G401 (cell line): Measurements from ENCODE around the gene ZNF860. TPM values are rescaled to one million over a fixed set of nuclear protein-coding genes. Genes with fewer than 3 reads are reported as not detected.
A peak's percentile ranks its signal among the peaks of the same experiment; 100 is the strongest.
"Not testable (repeated sequence)": the region's sequence is repeated elsewhere in the genome, so short reads cannot be mapped to it uniquely, and the experiment has no call there.

ENCODE experiments used
- DNase-seq: peaks from one replicate; pipeline ENCODE4 v3.0.0-alpha.2; 2015; ENCODE audit warnings: low spot score
- in situ Hi-C: cut with HindIII; loops from 2 replicates; pipeline ENCODE4 v1.10.0; 2016; ENCODE audit warnings: low sequenced_read_pairs, mixed read lengths
- total RNA-seq: library from RNA; depleted of rRNA; stranded (reverse); fragments of >200 nt; shearing (Covaris generic); gene quantifications from 2 replicates; pipeline ENCODE4 v1.2.3, GENCODE V29; 2014

ZNF860 gene
- total RNA-seq, 1 experiment from 2014 or later = 8.1 TPM

DNA sequence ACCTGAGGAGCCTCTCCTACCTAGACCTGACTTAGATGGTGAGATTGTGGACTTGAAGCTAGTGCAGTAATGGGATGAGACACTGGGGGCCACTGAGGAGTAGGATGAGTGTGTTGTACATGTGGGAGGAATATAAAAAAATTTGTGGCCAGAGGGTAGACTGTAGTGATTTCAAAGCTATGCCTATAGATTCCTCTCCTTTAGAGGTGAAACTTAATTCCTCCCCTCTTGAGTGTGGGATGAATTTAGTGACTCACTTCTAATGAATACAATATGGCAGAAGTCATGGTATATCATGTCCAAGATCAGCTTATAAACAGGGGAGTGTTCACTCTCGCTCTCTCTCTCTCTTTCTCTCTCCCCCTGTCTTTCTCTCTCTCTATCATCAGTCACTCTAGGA is 6.7 kb downstream of the ZNF860 start:
- no peak for DNase-seq
- in situ Hi-C loops = no loop called here

DNA sequence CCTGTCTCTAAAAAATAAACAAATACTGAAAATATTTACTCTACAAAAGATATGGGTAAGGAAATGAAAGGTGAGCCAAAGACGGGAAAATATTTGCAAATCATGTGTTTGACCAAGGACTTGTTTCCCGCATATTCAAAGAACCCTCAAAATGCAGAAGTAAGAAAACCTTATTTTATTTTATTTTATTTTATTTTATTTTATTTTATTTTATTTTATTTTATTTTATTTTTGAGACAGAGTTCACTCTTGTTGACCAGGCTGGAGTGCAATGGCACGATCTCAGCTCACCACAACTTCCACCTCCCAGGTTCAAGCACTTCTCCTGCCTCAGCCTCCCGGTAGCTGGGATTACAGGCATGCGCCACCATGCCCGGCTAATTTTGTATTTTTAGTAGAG is 11.4 kb downstream of the ZNF860 start:
- DNase-seq, in situ Hi-C loops: not testable (repeated sequence)

DNA sequence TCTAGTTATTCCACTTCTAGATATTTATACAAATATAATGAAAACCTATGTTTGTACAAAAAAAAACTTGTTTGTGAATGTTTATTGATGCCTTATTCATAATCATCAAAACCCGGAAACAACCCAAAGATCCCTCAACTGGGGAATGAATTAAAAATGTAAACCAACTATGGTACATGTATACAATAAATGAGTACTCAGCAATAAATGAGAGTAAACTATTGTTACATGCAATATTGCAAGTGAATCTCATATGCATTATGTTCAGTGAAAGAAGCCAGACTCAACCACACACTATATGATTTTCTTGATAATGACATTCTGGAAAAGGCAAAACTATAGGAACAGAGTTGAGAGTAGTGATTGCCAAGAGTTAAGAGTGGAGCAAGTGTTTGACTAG is 12.3 kb downstream of the ZNF860 start:
- no peak for DNase-seq
- in situ Hi-C loops = no loop called here

DNA sequence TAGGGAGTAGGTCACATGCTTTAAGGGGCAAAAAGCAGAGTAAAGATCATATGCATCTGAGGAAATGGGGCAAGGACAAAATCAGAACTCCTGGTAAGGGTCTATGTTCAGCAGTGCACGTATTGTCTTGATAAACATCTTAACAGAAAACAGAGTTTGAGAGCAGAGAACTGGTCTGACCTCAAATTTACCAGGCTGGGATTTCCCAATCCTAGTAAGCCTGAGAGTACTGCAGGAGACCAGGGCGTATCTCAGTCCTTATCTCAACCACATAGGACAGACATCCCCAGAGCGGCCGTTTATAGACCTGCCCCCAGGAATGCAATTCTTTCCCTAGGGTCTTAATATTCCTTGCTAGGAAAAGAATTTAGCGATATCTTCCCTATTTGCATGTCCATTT is 13.5 kb downstream of the ZNF860 start:
- in situ Hi-C loops, DNase-seq: not testable (repeated sequence)

DNA sequence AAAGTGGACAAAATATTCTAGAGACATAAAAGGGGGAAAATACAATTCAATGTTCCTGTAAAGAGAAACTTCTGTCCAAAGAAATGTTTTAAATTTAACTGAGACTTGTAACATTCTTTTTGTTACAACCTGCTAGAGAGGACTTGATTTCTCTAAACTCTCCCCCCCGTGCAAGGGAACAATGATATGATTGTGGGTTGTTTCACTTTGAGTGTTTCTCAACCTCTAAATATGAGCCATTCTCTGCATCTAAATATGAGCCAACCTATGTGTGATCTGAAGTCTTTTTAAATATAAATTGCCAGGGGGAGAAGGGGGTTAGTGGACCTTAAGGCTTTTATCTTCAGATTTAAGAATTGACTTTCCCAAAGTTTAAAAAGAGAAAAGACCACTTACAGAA is 14.6 kb downstream of the ZNF860 start:
- no peak for DNase-seq
- in situ Hi-C loops = no loop called here

DNA sequence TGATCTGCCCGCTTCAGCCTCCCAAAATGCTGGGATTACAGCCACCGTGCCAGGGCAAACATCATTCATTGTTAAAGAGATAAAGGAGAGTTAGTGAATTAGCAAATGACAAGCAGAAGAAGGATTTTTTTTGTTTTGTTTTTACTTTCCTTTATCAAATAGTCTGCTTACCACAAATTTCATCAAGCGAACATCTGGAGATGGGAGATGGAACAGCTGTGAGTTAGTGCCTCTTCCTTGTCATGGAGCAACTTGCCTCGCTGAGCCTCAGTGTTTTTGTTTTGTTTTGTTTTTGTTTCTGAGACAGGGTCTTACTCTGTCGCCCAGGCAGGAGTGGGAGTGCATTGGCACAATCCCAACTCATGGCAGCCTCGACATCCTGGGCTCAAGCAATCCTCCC is 15.9 kb downstream of the ZNF860 start:
- in situ Hi-C loops = no loop called here
- DNase-seq = no peak

DNA sequence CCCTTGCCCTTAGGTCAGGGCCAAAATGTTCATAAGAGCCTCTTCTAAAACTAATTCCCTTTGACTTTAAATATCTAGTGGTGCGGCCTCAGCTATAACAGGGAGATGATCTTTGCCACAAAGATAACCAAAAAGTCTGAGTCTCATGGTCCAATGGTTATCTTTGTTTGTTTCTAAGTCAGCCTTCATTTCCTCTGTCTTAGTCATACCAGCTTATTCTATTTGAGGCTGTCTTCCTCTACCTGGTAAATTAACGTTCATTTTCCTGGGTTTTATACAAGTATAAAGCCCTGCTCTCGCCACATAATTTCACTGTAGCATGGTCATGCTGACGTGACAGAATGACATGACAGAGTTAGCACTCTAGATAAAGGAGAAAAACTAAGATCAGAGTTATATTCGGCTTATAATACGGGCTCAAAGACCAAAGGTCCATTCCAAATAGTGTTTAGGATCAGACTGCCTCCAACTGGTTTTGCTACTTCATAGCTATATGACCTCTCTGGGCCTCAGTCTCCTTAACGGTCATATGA is 18.4 kb downstream of the ZNF860 start:
- in situ Hi-C loops = no loop called here
- DNase-seq = no peak

DNA sequence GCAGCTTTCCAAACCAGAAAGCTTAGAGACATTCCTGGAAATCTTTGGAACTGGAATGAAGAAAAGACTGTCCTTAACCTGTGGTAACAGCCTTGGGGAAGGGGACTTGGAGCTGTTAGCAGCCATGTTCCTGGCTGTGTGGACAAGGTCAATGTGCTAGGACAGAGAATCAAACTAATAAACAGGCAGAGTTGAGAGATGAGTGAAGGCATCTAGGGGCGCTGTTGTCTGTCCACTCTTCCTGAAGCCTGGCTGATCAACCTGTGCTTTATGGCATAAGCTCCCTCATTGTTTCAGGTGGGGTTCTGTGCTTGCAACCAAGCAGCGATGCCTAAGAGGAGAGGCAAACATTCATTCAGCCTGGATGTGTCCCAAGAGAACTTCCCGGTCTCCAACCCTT is 19.3 kb downstream of the ZNF860 start:
- DNase-seq = no peak
- in situ Hi-C loops = no loop called here

DNA sequence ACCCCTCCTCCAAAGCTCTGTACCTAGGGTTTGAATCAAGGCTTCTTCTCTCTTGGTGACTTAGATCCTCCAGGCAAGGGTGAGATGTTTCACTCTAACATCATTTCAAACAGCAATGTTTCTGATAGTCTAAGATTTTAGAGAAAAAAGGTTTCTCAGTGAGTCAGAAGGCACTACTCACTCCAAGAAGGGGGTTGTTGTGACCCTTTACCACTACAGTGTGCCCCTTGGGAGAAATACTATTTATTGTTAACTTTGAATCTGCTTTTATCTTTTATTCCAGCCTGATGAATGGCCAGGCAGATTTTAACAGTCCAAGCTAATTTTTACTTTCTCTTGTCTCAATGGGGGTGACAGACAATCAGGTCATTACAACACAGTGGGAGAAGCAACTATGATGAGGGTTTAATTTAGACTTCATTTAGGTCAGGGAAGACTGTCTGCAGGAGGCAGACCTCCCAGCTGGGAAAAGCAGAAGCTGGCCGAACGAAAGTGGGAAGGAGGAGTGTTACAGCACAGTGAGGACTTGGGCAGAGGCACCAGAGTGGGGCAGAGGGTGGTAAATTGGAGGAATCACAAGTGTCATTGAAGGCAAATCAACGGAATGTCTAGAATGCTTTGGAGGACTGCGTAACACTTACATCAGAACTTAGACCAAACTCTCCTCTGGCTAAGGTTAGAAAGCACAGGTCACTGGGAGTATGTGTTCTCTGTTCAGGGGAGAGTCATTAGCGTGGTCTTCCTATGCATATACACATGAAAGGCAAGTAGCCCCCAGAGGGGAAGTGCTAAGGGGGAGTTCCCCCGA is 21.2 kb downstream of the ZNF860 start:
- in situ Hi-C loops = no loop called here
- no peak for DNase-seq

DNA sequence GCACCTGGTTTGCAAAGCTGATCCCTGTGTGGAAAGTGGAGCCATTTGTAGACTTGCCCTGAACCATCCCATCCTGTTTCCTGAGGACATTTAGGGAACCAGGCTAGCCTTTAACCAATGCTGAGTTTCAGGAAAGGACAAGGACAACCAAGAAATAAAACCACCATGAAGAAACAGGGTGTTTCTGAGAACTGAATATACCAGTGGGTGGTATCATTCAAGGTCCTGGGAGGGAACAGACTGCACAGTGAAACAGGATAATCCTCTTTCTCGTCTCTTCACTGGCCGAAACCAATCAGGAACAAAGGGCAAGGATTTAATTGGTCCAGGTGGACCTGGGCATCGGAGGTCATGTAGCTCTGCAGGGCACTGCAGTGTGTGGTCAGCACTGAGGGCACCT is 21.8 kb downstream of the ZNF860 start:
- in situ Hi-C loops = no loop called here
- no peak for DNase-seq

DNA sequence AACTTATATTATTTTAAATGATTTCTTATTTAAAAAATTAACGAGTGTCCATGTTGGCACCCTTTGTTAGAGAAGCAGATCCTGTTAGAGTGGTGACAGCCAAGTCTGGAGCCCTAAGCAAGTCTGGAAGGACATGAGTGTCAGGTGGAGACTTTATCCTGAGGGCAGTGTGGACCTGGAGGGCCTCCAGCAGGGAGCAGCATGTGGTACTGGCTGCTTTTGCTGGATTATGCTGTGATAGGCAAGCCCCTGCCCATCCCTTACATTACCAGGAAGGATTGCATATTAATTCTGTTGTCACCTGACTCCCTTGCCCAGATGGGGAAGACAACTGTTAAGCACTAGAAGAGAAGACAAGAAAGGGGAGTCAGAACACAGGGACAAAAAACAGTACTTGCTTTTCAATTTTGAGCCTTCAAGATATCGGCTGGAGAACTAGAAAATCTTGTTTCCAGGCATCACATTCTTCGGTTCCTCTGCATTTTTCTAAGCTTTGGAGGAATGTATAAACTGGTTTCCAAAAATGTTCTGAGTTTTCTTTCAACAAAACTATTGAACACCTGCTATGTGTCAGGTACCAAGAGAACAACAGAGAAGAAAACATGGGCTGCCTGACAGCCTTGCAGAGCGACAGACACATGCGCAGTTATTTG is 22.7 kb downstream of the ZNF860 start:
- no peak for DNase-seq
- in situ Hi-C loops = no loop called here

DNA sequence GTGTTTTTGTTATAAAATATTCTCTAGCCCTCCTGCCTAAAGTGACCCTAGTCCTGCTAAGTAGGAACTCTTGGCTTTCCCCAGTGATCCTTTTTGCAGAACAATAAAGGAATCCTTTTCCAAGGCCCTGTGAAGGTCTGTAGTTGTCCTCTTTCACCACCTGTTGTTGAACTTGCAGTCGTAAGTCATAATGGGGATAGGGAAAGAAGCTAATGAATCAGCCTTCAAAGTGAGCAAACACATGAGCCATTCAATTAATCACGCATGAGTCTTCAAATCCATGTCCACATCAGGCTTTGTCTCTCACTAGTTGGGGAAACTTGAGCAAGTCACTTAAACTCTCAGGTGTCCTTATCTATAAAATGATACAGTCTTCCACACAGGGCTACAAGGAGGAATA is 27.6 kb downstream of the ZNF860 start:
- no peak for DNase-seq
- in situ Hi-C loops = no loop called here

DNA sequence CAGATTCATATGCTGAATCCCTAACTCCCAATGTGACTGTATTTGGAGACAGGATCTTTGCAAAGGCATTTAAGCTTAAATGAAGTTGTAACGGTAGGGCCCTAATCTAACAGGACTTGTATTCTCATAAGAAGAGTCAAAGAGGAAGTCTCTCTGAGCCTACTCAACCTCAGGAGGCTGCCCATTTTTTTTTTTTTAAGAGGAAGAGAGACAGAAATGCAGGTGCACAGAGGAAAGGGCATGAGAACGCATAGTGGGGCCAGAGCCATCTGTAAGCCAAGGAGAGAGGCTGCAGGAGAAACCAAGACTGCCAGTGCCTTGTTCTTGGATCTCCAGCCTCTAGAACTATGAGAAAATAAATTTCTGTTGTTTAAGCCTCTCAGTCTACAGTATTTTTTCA is 28.4 kb downstream of the ZNF860 start:
- DNase-seq = no peak
- in situ Hi-C loops = no loop called here

DNA sequence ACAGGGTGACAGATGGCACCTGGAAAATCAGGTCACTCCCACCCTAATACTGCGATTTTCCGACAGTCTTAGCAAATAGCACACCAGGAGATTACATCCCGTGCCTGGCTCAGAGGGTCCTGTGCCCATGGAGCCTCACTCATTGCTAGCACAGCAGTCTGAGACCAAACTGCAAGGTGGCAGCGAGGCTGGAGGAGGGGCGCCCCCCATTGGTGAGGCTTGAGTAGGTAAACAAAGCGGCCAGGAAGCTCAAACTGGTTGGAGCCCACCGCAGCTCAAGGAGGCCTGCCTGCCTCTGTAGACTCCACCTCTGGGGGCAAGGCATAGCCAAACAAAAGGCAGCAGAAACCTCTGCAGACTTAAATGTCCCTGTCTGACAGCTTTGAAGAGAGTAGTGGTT is 29.1 kb downstream of the ZNF860 start:
- DNase-seq, in situ Hi-C loops: not testable (repeated sequence)

DNA sequence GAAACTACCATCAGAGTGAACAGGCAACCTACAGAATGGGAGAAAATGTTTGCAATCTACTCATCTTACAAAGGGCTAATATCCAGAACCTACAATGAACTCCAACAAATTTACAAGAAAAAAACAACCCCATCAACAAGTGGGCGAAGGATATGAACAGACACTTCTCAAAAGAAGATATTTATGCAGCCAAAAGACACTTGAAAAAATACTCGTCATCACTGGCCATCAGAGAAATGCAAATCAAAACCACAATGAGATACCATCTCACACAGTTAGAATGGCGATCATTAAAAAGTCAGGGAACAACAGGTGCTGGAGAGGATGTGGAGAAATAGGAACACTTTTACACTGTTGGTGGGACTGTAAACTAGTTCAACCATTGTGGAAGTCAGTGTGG is 34.1 kb downstream of the ZNF860 start:
- DNase-seq, in situ Hi-C loops: not testable (repeated sequence)

DNA sequence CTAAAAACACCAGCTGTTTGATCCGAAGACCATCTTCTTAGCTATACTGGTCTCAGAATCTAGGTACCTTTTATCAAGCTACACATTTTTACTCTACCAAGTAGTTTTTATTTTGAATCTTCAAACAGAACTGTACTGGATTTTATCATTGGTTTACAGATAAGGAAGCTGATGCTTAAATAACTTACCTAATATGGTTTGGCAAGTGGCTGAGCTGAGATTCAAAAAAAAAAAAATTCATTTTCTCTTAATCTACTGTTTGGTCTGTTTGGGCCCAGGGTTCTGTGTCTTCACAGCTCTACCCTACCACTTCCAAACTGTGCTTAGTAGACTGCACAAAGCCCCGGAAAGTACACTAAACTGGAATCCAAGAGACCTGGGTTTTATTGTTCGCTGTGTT is 35.7 kb downstream of the ZNF860 start:
- no peak for DNase-seq
- in situ Hi-C loops = no loop called here

DNA sequence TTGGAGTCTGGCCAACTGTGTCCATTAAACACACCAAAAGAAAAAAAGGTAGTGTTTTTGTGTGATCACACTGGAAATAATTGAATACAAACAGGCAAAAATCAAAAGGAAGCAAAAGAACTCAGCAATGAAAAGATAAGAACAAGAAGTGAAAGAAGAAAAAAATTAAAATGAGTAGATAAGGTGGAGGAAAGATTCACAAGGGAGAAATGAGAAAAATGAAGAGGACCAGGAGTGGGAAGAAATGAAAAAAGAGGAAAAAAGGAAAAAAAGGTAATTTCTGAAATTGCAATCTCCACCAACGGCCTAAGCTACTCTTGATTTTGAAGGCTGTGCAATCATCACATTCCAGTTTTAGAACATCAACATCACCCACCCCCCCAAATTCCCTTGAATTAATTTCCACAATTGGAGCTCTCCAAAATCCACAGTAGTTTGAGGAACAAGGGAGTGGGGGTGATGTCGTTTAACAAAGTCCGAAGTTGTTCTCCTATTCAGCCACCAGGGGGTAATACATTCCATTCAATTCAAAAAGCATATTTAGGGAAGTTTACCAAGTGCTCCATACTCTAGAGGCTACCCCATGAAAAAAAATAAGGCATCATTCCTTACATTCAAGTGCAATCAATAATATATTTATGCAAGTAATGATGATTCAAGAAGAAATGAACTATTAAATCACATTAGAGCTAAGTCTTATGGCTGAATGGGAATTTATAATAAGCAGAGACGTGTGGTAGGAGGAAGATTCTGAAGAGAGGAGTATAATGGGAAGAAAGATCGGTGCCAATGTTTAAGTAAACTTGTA is 37.4 kb downstream of the ZNF860 start:
- in situ Hi-C loops = no loop called here
- peak; percentile 36 for DNase-seq

DNA sequence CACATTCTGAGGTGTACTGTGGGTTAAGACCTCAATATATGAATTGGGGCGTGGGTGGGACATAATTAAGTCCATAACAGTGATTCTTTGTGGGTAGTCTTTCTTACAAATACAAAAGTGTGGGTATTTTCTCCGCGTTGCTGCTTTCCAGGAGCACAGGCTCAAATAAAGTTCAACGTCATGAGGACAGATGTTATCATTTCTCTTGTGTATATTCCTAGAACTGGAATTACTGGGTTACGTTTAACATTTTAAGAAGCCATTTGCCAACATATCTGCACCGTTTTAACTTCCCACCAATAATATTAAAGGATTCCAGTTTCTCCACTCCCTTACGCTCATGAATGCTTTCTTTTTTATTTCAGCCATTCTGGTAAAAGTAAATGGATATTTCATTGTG is 39.6 kb downstream of the ZNF860 start:
- DNase-seq = no peak
- in situ Hi-C loops = no loop called here

DNA sequence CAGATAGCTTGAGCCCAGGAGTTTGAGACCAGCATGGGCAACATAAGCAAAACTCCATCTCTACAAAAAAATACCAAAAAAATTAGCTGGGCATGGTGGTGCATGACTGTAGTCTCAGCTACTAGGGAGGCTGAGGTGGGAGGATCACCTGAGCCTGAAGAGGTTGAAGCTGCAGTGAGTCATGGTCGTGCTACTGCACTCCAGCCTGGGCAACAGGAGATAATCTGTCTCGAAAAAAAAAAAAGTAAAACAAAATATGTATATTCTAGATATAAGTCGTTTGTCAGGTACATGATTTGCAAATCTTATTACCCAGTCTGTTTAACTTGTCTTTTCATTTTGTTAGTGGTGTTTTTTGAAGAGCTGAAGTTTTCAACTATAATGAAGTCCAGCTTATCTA is 40.2 kb downstream of the ZNF860 start:
- DNase-seq = no peak
- in situ Hi-C loops = no loop called here

DNA sequence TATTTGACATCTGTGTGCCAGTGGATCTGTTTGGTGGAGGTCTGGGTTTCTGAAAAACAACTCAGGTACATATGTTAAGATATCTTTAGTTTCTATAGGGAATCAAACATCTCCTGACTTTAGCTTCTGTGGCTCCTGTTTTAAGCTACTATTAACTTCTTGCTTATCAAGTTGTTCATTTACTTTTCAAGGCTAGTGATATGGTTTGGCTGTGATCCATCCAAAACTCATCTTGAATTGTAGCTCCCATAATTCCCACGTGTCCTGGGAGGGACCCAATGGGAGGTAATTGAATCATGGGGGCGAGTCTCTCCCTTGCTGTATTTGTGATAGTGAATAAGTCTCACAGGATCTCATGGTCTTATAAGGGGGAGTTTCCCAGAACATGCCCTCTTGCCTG is 41.4 kb downstream of the ZNF860 start:
- no peak for DNase-seq
- in situ Hi-C loops = no loop called here
